Measurements from ENCODE around the gene TMEM240.
"Not testable (repeated sequence)": the region's sequence is repeated elsewhere in the genome, so short reads cannot be mapped to it uniquely, and the experiment has no call there.

Gene TMEM240

DNA sequence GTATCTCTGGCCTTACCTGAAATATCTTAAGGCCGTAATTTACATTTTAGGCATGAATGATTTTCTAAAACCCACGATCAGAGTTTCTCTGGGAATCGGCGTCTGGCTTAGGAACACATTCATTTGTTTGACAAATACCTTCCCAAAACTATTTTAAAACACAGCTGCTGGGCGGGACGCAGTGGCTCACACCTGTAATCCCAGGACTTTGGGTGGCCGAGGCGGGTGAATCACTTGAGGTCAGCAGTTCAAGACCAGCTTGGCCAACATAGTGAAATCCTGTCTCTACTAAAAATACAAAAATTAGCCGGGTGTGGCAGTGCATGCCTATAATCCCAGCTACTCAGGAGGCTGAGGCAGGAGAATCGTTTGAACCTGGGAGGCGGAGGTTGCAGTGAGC is 16.5 kb upstream of the TMEM240 start:
- DNase-seq: not testable (repeated sequence)

DNA sequence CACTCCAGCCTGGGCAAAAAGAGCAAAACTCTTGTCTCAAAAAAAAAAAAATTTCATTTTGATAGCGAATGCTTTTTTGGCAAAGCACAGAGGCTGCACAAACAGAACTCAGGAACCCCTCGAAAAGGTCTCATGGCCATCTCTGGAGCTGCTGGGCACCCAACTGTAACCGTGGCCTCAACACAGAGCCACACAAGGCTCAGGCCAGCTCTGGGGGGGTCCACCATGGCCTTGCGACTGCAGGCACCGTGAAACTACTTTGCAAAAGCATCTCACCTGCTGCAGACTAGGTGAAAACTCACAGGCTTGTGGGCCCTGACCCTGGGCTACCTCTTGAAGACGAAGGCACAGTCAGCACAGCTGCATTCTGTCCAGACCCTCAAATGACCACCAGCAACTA is 16.1 kb upstream of the TMEM240 start:
- DNase-seq: no peak

GRCh38 chr1:1554926-1555915 is 14.8 kb upstream of the TMEM240 start:
- DNase-seq: no peak

DNA sequence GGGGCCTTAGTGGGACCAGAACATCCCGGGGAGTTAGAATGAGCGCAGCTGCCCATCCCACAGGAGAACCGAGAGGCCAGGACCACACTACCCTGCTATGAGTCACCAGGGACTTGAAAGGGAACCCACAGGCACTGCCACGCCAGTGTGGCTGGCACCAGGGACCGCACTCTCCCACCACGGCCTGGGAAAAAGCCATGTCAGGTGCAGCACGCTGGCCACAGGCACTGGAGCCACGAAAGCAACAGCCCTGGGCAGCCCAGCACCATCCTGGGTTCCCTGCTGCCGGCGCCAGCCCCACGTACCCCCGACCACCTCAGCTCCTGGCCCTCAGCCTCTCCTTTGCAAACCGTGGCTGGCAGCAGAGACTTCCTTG is 14.1 kb upstream of the TMEM240 start:
- no peak for DNase-seq

DNA sequence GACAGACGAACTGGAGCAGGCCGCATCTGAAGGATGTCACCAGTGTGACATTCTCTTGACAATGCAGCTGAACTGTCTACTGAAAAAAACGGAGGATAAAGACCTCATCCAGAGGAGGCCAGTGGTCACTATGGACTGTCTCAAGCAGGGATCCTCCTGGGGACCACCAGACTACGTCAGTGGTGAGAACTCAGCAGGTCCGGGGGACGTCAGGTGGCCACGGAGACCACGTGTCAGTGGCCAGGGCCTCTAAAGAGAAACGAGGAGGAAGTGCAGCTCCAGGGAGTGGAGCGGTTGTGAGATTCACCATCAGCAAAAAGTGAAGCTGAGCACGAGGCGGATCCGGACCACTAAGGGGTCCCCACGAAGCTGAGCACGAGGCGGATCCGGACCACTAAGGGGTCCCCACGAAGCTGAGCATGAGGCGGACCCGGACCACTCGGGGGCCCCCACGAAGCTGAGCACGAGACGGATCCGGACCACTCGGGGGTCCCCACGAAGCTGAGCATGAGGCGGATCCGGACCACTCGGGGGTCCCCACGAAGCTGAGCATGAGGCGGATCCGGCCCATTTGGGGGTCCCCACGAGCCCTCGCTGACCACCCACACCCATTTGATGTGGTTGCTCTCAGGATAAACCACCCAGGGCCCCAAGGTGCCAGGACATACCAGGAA is 13.5 kb upstream of the TMEM240 start:
- no peak for DNase-seq

GRCh38 chr1:1552263-1552639 is 11.8 kb upstream of the TMEM240 start:
- no peak for DNase-seq

DNA sequence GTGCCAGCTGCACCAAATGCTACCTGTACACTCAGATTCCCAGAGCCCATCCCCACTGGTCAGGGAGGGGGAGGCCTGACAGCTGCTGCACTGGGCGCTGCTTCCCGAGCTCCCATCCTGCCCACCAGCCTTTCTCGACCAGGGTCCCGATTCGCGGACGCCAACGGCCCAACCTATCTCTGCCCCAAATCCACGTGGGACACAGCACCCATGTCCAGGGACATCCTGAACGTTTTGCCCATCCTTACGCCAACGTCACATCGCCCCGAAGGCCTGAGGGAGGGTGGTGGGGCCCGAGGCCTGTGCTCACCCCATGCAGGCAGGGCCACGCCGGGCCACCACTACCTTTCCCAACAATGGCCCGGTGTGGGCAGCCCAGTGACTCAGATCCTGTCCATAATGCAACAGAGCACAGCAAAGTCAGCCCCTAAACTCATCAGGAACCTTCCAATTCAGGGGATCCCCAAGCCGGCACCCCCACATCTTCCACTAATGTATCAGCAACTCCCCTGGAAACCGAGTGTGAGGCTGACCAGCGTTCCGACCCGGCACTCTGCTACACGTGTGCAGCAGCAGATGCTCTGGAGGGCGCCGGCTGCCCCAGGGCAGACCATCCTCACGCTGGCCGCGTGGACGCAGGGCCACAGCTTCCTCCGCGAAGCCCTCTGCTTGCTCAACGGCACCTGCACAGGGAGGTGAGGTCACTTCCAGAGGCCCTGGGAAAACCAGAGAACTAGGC is 11.3 kb upstream of the TMEM240 start:
- no peak for DNase-seq

- DNase-seq: no peak
Observed at GRCh38 chr1:1550591-1551432, 10.4 kb upstream of the TMEM240 start.

DNA sequence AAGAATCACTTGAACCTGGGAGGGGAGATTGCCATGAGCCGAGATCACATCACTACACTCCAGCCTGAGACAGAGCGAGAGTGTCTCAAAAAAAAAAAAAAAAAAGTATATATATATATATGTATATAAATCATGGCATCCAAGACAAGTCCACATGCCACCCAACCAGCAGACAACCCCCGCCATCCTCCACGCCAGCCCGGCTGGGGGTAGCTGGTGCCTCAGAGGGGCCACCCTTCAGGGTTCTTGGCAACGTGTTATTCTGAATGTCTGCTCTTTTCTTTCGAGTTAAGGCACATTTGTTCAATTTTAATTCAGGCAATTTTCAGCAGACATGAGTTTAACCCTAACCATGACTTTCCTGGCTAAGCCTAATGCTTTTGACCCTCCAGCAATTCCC is 9.7 kb upstream of the TMEM240 start:
- DNase-seq: no peak

- no peak for DNase-seq
Observed at GRCh38 chr1:1548591-1548990, 8.2 kb upstream of the TMEM240 start.

DNA sequence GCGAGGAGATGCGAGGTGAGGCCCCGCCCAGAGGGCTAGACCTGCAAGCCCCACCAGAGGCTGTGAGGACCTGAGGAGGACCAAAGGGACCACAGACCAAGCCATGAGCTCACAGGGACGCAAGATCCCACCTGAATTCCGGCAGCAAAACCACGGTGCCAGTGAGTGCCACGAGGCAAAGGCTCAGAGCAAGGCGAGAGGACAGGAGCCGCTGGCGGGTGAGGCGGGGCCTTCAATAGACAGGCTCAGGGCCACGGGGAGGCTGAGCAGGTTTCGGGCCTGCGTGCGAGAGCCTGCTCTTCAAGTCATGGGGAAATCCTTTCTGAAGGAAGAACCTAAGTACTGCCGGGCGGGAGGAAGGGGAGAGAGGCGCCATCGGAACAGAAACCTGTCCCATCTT is 7.1 kb upstream of the TMEM240 start:
- no peak for DNase-seq

DNA sequence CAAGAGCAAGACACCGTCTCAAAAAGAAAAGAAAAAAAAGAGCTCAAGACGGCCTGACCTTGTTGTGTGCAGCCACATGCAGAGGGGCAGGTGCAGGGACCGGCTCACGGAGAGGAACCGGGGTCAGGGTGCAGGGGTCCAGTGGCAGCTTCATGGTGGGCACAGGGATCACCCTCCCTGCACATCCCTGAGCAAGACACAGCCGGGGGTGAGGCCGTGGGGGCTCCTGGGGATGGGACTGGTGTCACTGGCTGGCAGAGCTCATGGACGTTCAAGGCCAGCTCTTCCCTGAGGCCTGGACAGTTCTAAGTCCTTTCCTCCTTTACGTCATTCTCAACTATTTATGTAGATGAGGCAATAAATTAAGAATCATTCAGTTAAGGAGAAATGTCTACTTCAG is 6.6 kb upstream of the TMEM240 start:
- DNase-seq: no peak

DNA sequence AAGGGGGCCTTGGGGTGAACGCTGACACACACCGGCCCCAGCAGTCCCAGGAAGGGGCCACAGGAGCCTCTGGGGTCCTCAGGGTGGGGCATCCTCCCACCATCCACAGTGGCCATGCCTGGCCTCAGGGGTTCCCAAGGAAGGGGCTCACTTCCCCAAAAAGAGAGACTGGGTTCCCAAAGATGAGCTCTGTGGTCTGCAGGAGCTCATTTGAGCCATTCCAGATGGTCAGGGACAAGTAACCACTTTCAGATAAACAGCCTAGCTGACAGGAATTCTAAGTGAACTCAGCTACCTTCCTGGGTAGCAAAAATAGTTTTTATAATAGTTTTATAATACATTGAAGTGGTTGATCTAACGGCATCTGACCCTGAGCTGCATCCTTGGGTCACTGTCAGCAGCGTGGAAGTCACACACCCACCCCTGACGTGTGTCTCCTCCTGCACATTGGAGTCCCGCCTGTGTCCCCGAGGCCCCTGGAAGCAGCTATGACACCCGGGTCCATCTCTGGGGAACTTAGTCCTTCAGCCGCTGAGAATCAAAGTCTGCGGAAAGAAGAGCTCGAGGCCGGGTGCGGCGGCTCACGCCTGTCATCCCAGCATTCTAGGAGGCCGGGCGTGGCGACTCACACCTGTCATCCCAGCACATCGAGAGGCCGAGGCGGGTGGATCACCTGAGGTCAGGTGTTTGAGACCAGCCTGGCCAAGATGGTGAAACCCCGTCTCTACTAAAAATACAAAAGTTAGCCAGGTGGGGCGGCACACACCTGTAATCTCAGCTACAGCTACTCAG is 5.7 kb upstream of the TMEM240 start:
- no peak for DNase-seq

DNA sequence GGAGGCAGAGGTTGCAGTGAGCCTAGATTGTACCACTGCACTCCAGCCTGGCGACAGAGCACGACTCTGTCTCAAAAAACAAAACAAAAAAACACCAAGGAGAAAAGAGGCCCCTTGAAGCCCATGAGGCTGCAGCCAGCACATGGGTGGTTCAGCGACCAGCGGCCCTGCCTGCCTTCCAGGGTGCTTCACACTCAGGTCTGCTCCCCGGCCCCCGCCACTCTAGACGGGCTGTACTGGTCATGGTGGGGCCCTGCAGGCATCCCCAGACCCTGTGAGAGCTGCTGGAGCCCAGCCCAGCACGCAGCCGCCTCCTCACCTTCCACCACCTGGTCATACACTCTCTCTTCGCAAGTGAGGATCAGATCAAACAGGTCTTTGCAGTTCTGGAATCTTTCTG is 4.1 kb upstream of the TMEM240 start:
- no peak for DNase-seq

- no peak for DNase-seq
Observed at GRCh38 chr1:1543706-1544099, 3.3 kb upstream of the TMEM240 start.

- DNase-seq: no peak
Observed at GRCh38 chr1:1542766-1543705, 2.6 kb upstream of the TMEM240 start.

- no peak for DNase-seq
Observed at GRCh38 chr1:1541956-1542765, 1.7 kb upstream of the TMEM240 start.

DNA sequence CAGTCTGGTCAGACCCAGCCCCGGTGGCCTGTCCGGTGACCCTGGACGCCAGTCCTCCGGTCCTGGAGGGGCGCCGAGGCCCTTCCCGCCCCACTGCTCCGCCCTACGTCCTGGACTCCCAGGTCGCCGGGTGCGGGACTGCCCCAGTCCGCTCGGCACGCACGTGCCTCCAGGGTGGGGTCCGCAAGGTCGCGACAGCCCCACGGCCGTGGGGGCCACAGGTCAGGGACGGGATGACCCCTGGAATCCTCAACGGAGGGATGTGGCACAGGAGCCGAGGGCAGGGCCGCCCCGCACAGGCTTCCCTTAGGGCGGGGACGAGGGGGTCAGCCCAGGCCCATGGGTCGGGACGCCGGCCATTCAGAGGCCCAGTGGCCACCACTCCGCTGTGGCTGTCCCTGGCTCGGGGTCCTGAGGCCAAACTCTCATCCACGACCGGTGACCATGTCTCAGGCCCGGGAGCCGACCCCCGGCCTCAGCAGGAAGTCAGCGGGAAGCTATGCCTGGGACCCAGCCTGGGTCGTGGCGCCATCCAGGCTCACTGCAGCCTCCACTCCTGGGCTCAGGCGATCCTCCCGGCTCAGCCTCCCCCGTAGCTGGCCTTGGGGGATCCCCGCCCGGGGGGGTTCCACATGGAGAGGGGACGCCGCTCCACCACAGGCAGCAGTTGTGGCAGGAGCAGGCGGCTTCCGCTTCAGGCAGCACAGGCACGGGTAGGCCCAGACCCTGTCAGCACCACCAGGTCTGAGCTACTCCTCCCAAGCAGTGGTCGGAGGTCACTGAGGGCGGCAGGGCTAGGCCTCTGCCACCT is 599 bp upstream of the TMEM240 start:
- no peak for DNase-seq

Data from GDM1 (cell line).